ENCODE data around the gene PLA2G4E.

PLA2G4E gene

GRCh38 chr15:41996921-41997592, 23.8 kb downstream of the PLA2G4E start:
- no peak overlapping the region for H3K9ac ChIP-seq (ENCODE audit: low read depth, low read length)
- H3K4me3 ChIP-seq (ENCODE audit: low read depth, low read length), result no peak overlapping the region
- no peaks in the 10 kb centered on the region for H3K9me3 ChIP-seq (ENCODE audit: control insufficient read depth, insufficient read depth, low read length)
- H3K36me3 ChIP-seq (ENCODE audit: control insufficient read depth, insufficient read depth, low read length), result no peaks in the 10 kb centered on the region
- H3K27ac ChIP-seq (ENCODE audit: low read depth, low read length), result no peak overlapping the region
- no peaks in the 10 kb centered on the region for H3K4me1 ChIP-seq (ENCODE audit: control insufficient read depth, insufficient read depth, low read length)
- H3K27me3 ChIP-seq (ENCODE audit: control insufficient read depth, insufficient read depth, low read length), result no peaks in the 10 kb centered on the region

DNA sequence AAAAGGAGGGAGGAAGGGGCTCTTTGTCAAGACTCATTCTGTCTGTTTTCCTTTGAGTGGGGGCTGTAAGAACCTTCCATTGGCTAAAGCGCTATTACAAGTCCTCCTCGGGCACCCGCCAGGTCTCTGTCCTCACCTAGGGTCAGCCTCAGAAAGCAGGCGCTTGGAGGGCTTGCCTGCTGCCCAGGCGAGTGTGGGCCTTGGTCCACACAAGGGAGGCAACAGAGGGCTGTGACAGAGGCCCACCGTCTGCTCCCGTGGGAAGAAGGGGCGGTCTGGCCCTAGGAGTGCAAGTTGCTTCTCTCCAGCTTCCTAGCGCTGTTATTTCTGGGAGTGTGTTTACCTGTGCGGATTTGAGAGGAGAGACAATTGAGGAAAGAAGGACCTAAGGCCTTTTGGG, 24.5 kb downstream of the PLA2G4E start:
- Histone ChIP-seq H3K9me3 (ENCODE audit: control insufficient read depth, insufficient read depth, low read length) (no peaks in the 10 kb centered on the region), H3K4me3 (ENCODE audit: low read depth, low read length) (no peak overlapping the region), H3K36me3 (ENCODE audit: control insufficient read depth, insufficient read depth, low read length) (no peaks in the 10 kb centered on the region), H3K27ac (ENCODE audit: low read depth, low read length) (no peak overlapping the region), H3K9ac (ENCODE audit: low read depth, low read length) (no peak overlapping the region), H3K27me3 (ENCODE audit: control insufficient read depth, insufficient read depth, low read length) (no peaks in the 10 kb centered on the region), H3K4me1 (ENCODE audit: control insufficient read depth, insufficient read depth, low read length) (no peaks in the 10 kb centered on the region)

- Histone ChIP-seq H3K27me3 (ENCODE audit: control insufficient read depth, insufficient read depth, low read length) (no peaks in the 10 kb centered on the region), H3K9ac (ENCODE audit: low read depth, low read length) (no peak overlapping the region), H3K4me1 (ENCODE audit: control insufficient read depth, insufficient read depth, low read length) (no peaks in the 10 kb centered on the region), H3K27ac (ENCODE audit: low read depth, low read length) (no peak overlapping the region), H3K9me3 (ENCODE audit: control insufficient read depth, insufficient read depth, low read length) (no peaks in the 10 kb centered on the region), H3K36me3 (ENCODE audit: control insufficient read depth, insufficient read depth, low read length) (no peaks in the 10 kb centered on the region), H3K4me3 (ENCODE audit: low read depth, low read length) (no peak overlapping the region)
Measured at GRCh38 chr15:41995476-41995855, 25.4 kb downstream of the PLA2G4E start.

GRCh38 chr15:41994772-41995475, 25.9 kb downstream of the PLA2G4E start:
- no peak overlapping the region for H3K4me3 ChIP-seq (ENCODE audit: low read depth, low read length)
- H3K36me3 ChIP-seq (ENCODE audit: control insufficient read depth, insufficient read depth, low read length), result no peaks in the 10 kb centered on the region
- no peaks in the 10 kb centered on the region; the same call in 1 of the 2 replicates for H3K4me1 ChIP-seq (ENCODE audit: control insufficient read depth, insufficient read depth, low read length)

GRCh38 chr15:41994171-41994650, 26.6 kb downstream of the PLA2G4E start:
- H3K4me3 ChIP-seq (ENCODE audit: low read depth, low read length), result no peak overlapping the region
- no peaks in the 10 kb centered on the region for H3K9me3 ChIP-seq (ENCODE audit: control insufficient read depth, insufficient read depth, low read length)
- H3K9ac ChIP-seq (ENCODE audit: low read depth, low read length), result no peak overlapping the region
- no peaks in the 10 kb centered on the region for H3K27me3 ChIP-seq (ENCODE audit: control insufficient read depth, insufficient read depth, low read length)
- peaks cover 3% of the 10 kb centered on the region for H3K4me1 ChIP-seq (ENCODE audit: control insufficient read depth, insufficient read depth, low read length)
- H3K27ac ChIP-seq (ENCODE audit: low read depth, low read length), result no peak overlapping the region
- no peaks in the 10 kb centered on the region for H3K36me3 ChIP-seq (ENCODE audit: control insufficient read depth, insufficient read depth, low read length)

More at GRCh38 chr15:41994772-41995475, 25.9 kb downstream of the PLA2G4E start:
- no peak overlapping the region for H3K27ac ChIP-seq (ENCODE audit: low read depth, low read length)
- H3K9ac ChIP-seq (ENCODE audit: low read depth, low read length), result no peak overlapping the region
- H3K27me3 ChIP-seq (ENCODE audit: control insufficient read depth, insufficient read depth, low read length), result no peaks in the 10 kb centered on the region
- no peaks in the 10 kb centered on the region for H3K9me3 ChIP-seq (ENCODE audit: control insufficient read depth, insufficient read depth, low read length)

DNA sequence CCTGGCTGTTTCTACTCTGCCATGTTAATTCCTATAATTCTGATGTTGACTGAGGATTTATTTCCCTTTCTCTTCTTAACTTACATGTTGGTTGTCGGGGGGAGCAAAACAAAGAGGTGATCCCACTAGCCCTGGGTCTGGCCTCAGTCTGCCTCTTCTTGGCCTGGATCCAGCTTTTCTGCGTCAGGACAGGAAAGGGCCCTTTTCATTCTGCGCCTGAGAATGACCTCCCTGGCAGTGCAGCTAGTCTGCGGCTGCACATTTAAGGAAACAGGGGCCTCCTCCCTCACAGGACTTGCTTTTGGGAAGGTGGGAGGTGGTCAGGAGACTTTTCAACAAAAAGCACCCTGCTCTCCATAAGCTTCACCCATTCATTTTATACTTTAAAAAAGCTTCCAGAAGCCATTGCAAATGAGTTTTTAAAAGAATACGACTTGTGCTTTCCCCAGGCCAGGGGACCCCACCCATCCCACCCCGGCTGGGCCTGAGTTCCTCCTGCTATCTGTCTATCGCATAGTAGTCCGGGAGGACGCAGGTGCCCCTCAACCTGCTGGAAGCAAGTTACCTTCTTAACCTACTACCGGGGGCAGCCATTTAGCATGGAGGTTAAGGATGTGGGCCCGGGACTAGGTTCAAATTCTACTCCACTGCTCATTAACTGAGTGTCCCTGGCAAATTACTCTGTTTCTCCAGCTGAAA, 27.2 kb downstream of the PLA2G4E start:
- H3K9me3 ChIP-seq (ENCODE audit: control insufficient read depth, insufficient read depth, low read length), result no peaks in the 10 kb centered on the region
- no peaks in the 10 kb centered on the region for H3K36me3 ChIP-seq (ENCODE audit: control insufficient read depth, insufficient read depth, low read length)
- no peak overlapping the region for H3K9ac ChIP-seq (ENCODE audit: low read depth, low read length)
- H3K4me3 ChIP-seq (ENCODE audit: low read depth, low read length), result no peak overlapping the region
- H3K4me1 ChIP-seq (ENCODE audit: control insufficient read depth, insufficient read depth, low read length), result peaks cover 3% of the 10 kb centered on the region
- H3K27me3 ChIP-seq (ENCODE audit: control insufficient read depth, insufficient read depth, low read length), result no peaks in the 10 kb centered on the region
- H3K27ac ChIP-seq (ENCODE audit: low read depth, low read length), result no peak overlapping the region

DNA sequence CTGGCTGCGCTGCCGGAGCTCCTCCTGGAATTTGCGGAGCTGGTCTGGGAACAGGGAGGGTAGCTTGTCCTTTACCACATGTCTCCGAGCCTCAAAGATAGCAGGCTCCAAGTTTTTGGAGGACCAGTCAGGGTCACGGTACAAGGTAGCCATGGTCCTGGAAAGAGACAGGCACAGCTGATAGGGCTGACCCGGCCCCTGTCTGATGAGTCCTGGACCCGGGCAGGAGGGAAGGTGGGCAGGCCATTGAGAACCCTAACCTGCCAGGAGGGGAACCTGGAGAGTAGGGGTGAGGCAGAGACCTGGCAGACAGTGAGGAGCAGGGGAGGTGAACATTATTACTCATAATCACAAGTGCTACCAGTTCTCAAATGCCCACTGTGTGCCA, 28.0 kb downstream of the PLA2G4E start:
- Histone ChIP-seq H3K27ac (ENCODE audit: low read depth, low read length) (no peak overlapping the region), H3K4me3 (ENCODE audit: low read depth, low read length) (no peak overlapping the region), H3K4me1 (ENCODE audit: control insufficient read depth, insufficient read depth, low read length) (peaks cover 3% of the 10 kb centered on the region), H3K27me3 (ENCODE audit: control insufficient read depth, insufficient read depth, low read length) (no peaks in the 10 kb centered on the region), H3K9me3 (ENCODE audit: control insufficient read depth, insufficient read depth, low read length) (no peaks in the 10 kb centered on the region), H3K36me3 (ENCODE audit: control insufficient read depth, insufficient read depth, low read length) (no peaks in the 10 kb centered on the region), H3K9ac (ENCODE audit: low read depth, low read length) (no peak overlapping the region)

DNA sequence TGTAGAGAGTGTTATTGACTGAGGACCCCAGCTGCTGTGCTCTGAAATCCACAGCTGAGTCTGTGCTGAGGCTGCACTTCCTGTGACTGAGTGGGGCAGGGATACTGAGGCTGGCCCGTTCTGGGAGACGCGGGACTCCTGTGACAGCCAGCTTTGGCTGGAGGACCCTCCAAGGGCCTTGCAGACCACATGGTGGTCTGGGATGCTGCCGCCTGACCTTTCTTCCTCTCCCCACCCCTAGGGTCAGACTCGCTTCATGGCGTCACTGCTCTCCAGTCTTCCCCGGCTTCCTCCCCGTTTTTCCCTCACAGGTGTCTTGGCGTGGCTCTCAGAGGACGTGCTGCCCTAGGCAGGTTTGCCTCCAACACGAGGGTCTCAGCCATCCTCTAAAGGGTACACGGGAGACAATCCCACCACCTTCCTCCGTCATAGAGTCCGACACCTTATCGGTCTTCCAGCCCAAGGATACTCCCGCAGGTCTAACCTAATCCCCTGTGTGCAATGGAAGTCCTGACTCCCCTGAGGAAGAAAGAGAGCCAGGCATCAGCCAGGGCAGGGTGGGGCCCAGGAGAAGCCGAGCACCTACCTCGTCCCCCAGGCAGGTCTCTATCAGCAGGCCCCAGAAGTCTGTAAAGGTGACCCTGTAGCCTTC, 28.6 kb downstream of the PLA2G4E start:
- H3K9ac ChIP-seq (ENCODE audit: low read depth, low read length), result no peak overlapping the region
- H3K9me3 ChIP-seq (ENCODE audit: control insufficient read depth, insufficient read depth, low read length), result no peaks in the 10 kb centered on the region
- no peaks in the 10 kb centered on the region for H3K36me3 ChIP-seq (ENCODE audit: control insufficient read depth, insufficient read depth, low read length)
- peaks cover 3% of the 10 kb centered on the region for H3K4me1 ChIP-seq (ENCODE audit: control insufficient read depth, insufficient read depth, low read length)
- no peaks in the 10 kb centered on the region for H3K27me3 ChIP-seq (ENCODE audit: control insufficient read depth, insufficient read depth, low read length)
- H3K27ac ChIP-seq (ENCODE audit: low read depth, low read length), result no peak overlapping the region
- no peak overlapping the region for H3K4me3 ChIP-seq (ENCODE audit: low read depth, low read length)

DNA sequence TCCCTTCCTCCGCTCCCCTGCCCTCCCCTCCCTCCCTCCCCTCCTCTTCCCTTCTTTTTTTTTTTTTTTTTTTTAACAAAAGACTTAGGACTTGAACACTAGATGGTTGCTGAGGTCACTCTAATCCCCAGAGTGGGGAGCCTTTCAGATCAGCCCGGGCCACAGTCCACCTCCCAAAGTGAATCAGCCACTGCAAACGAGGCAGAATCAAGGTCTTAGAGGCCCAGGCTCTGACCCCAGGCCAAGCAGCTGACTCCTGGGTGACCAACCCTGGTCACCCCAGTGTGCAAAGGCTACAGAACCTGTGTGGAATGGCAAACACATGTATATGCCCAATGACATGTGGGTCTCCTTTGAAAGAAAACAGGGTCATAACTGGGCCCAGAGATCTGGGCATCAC, 30.2 kb downstream of the PLA2G4E start:
- no peaks in the 10 kb centered on the region for H3K9me3 ChIP-seq (ENCODE audit: control insufficient read depth, insufficient read depth, low read length)

DNA sequence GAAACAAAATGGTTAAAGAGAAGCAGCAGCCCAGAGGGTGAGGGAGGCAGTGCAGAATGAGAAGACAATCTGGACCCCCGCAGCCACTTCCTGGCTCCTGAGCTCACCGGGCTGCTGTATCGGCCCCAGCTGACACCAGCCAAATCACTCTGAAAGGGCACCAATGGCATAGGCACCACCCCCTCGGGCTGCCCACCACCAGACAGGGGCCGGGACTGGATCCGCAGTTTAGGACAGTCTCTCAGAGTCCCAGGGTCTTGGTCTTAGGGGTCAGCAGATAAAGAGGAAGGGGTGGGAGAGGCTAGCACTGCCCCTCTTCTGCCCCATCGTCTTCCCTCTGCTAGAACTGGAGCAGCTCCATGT, 30.6 kb downstream of the PLA2G4E start:
- H3K27ac ChIP-seq (ENCODE audit: low read depth, low read length), result no peak overlapping the region
- H3K4me1 ChIP-seq (ENCODE audit: control insufficient read depth, insufficient read depth, low read length), result peaks cover 3% of the 10 kb centered on the region
- H3K4me3 ChIP-seq (ENCODE audit: low read depth, low read length), result no peak overlapping the region
- H3K27me3 ChIP-seq (ENCODE audit: control insufficient read depth, insufficient read depth, low read length), result no peaks in the 10 kb centered on the region
- H3K9ac ChIP-seq (ENCODE audit: low read depth, low read length), result no peak overlapping the region
- no peaks in the 10 kb centered on the region for H3K36me3 ChIP-seq (ENCODE audit: control insufficient read depth, insufficient read depth, low read length)
- no peaks in the 10 kb centered on the region for H3K9me3 ChIP-seq (ENCODE audit: control insufficient read depth, insufficient read depth, low read length)

More for the DNA sequence above, 30.2 kb downstream of the PLA2G4E start:
- Histone ChIP-seq H3K27ac (ENCODE audit: low read depth, low read length) (no peak overlapping the region), H3K4me3 (ENCODE audit: low read depth, low read length) (no peak overlapping the region), H3K27me3 (ENCODE audit: control insufficient read depth, insufficient read depth, low read length) (no peaks in the 10 kb centered on the region), H3K9ac (ENCODE audit: low read depth, low read length) (no peak overlapping the region), H3K36me3 (ENCODE audit: control insufficient read depth, insufficient read depth, low read length) (no peaks in the 10 kb centered on the region), H3K4me1 (ENCODE audit: control insufficient read depth, insufficient read depth, low read length) (peaks cover 3% of the 10 kb centered on the region)
